Caco-2 (cell line): Measurements from ENCODE around the gene CAMKK1. TPM values are rescaled to one million over a fixed set of nuclear protein-coding genes. Genes with fewer than 3 reads are reported as not detected.
A peak's percentile ranks its signal among the peaks of the same experiment; 100 is the strongest.

Experiments
- BruUV-seq: library from RNA; stranded (reverse); fragments of 400-500 nt; replicated peaks from 2 replicates; lab custom pipeline; 2021; lab: Mats Ljungman, UMichigan
- CTCF ChIA-PET: fragments of 300-600 bp; sonication (Branson Sonifier 250); formaldehyde crosslinking; loops from one replicate; lab custom pipeline; 2022; ENCODE audit warnings: antibody characterized with exemption; lab: Charles Lee
- POLR2A ChIA-PET: fragments of 300-600 bp; sonication (Branson Sonifier 250); formaldehyde crosslinking; loops from one replicate; lab custom pipeline; 2022; ENCODE audit warnings: antibody characterized with exemption; lab: Charles Lee
- DNase-seq, 2 experiments: peaks; one replicate each; pipeline versions ENCODE4 v3.0.0 to v3.0.0-alpha.2; 2020 to 2022
- H3K27me3 ChIP-seq: replicated peaks from 2 replicates; pipeline ENCODE4 v1.6.0; 2011; ENCODE audit warnings: low read length; ENCODE audit not compliant: control insufficient read depth, insufficient read depth
- H3K36me3 ChIP-seq: 2 replicates; pipeline ENCODE4 v1.5.1; 2011; ENCODE audit warnings: low read length; ENCODE audit not compliant: control insufficient read depth, insufficient read depth
- H3K4me1 ChIP-seq: fragments of 250-450 bp; sonication (Bioruptor Pico); 2 replicates; pipeline ENCODE4 v1.5.1; 2020; ENCODE audit warnings: mild to moderate bottlenecking
- H3K4me3 ChIP-seq: 2 replicates; pipeline ENCODE4 v1.5.1; 2011; ENCODE audit warnings: low read depth, mild to moderate bottlenecking, control low read depth, low read length
- H3K9me3 ChIP-seq: fragments of 250-450 bp; sonication (Bioruptor Pico); 2 replicates; pipeline ENCODE4 v1.5.1; 2020; ENCODE audit warnings: mild to moderate bottlenecking, moderate library complexity
- H3K27ac Mint-ChIP-seq: one replicate; pipeline ENCODE4 v1.8.0; 2022; ENCODE audit warnings: mixed read lengths; ENCODE audit not compliant: unreplicated experiment
- H3K27me3 Mint-ChIP-seq: one replicate; pipeline ENCODE4 v1.8.0; 2022; ENCODE audit warnings: mixed read lengths; ENCODE audit not compliant: insufficient read depth, unreplicated experiment
- H3K36me3 Mint-ChIP-seq: one replicate; pipeline ENCODE4 v1.8.0; 2022; ENCODE audit warnings: mild to moderate bottlenecking, mixed read lengths; ENCODE audit not compliant: insufficient read depth, unreplicated experiment
- H3K4me1 Mint-ChIP-seq: one replicate; pipeline ENCODE4 v1.8.0; 2022; ENCODE audit warnings: low read depth, mixed read lengths; ENCODE audit not compliant: unreplicated experiment
- H3K4me3 Mint-ChIP-seq: one replicate; pipeline ENCODE4 v1.8.0; 2022; ENCODE audit warnings: mild to moderate bottlenecking, moderate library complexity, mixed read lengths; ENCODE audit not compliant: unreplicated experiment
- H3K9me3 Mint-ChIP-seq: one replicate; pipeline ENCODE4 v1.8.0; 2022; ENCODE audit warnings: mixed read lengths; ENCODE audit not compliant: unreplicated experiment
- CTCF ChIP-seq, 2 experiments: fragments of 200-600 bp in 1 of 2; IDR thresholded peaks; 1 replicate in 1 of 2; 2 replicates in 1 of 2; pipeline versions ENCODE4 v1.5.1 to v1.8.0; 2011 to 2022; ENCODE audit warnings: antibody characterized with exemption in 1 of 2, control low read depth in 1 of 2, inconsistent platforms in 1 of 2, low read depth in 1 of 2, low read length in 1 of 2, mild to moderate bottlenecking in 1 of 2, moderate library complexity in 1 of 2; ENCODE audit not compliant: insufficient read depth in 1 of 2, severe bottlenecking in 1 of 2, unreplicated experiment in 1 of 2
- intact Hi-C: fragments of 100-400 bp; cut with micrococcal nuclease; formaldehyde crosslinking; loops from one replicate; pipeline ENCODE4 v1.10.0; 2022; ENCODE audit not compliant: unreplicated experiment
- total RNA-seq: library from RNA; stranded (reverse); gene quantifications from 2 replicates; pipeline ENCODE4 v1.2.3, GENCODE V29; 2022

Gene CAMKK1
- total RNA-seq, 1 experiment from 2014 or later: 1.9 TPM

GRCh38 chr17:3812771-3813170 is 80.1 kb downstream of the CAMKK1 start:
- Mint-ChIP-seq H3K27ac (no peak overlapping the region), H3K36me3 (peaks cover 30% of the 10 kb centered on the region), H3K4me1 (peaks cover 6% of the 10 kb centered on the region), H3K9me3 (no peaks in the 10 kb centered on the region), H3K4me3 (no peak overlapping the region), H3K27me3 (no peaks in the 10 kb centered on the region)
- intact Hi-C loops: no loop called here
- DNase-seq: peak in 1 of 2 experiments; percentile 40
- no peaks in the 10 kb centered on the region for H3K36me3 ChIP-seq
- H3K4me1 ChIP-seq: no peaks in the 10 kb centered on the region
- H3K27me3 ChIP-seq: no peaks in the 10 kb centered on the region
- CTCF ChIA-PET: no interaction called here
- H3K4me3 ChIP-seq: no peak overlapping the region
- TF ChIP-seq CTCF (IDR thresholded peaks at IDR 0.05; ENCODE audit: insufficient read depth in 1 of 2, low read depth in 1 of 2, low read length in 1 of 2, severe bottlenecking in 1 of 2, unreplicated experiment in 1 of 2): no peak
- POLR2A ChIA-PET: no interaction called here
- no TSS peak for BruUV-seq
- no peaks in the 10 kb centered on the region for H3K9me3 ChIP-seq

GRCh38 chr17:3812284-3812683 is 80.6 kb downstream of the CAMKK1 start:
- intact Hi-C loops: no loop called here
- TF ChIP-seq CTCF (IDR thresholded peaks at IDR 0.05; ENCODE audit: insufficient read depth in 1 of 2, low read depth in 1 of 2, low read length in 1 of 2, severe bottlenecking in 1 of 2, unreplicated experiment in 1 of 2): no peak
- Histone ChIP-seq H3K36me3 (no peaks in the 10 kb centered on the region), H3K9me3 (no peaks in the 10 kb centered on the region), H3K27me3 (no peaks in the 10 kb centered on the region), H3K4me1 (no peaks in the 10 kb centered on the region), H3K4me3 (no peak overlapping the region)
- Mint-ChIP-seq H3K4me3 (no peak overlapping the region), H3K36me3 (peaks cover 30% of the 10 kb centered on the region), H3K9me3 (no peaks in the 10 kb centered on the region), H3K4me1 (peaks cover 6% of the 10 kb centered on the region), H3K27me3 (no peaks in the 10 kb centered on the region), H3K27ac (no peak overlapping the region)
- DNase-seq: no peak
- no TSS peak for BruUV-seq
- ChIA-PET POLR2A (no interaction called here), CTCF (no interaction called here)

Other genes starting within 250 kb of the CAMKK1 start
- 58.2 and 61.9 TPM in 2 replicates for gene TAX1BP3, start 224.5 kb downstream of the CAMKK1 start, total RNA-seq
- 35.1 and 36.8 TPM in 2 replicates for gene EMC6, start 224.2 kb downstream of the CAMKK1 start, total RNA-seq
- 0.66 and 1.4 TPM in 2 replicates for gene P2RX5, start 196.9 kb downstream of the CAMKK1 start, total RNA-seq
- gene HASPIN, start 169.2 kb downstream of the CAMKK1 start, total RNA-seq: 9.1 and 9.5 TPM in 2 replicates
- gene ITGAE, start 91.9 kb downstream of the CAMKK1 start, total RNA-seq: 12.5 and 12.8 TPM in 2 replicates
- gene NCBP3, start 46.8 kb downstream of the CAMKK1 start, total RNA-seq: 28.4 and 32.8 TPM in 2 replicates
- 0.23 TPM in 1 of 2 replicates, not detected in the other for gene P2RX1, start 23.4 kb upstream of the CAMKK1 start, total RNA-seq
- 8.0 and 8.2 TPM in 2 replicates for gene ATP2A3, start 71.4 kb upstream of the CAMKK1 start, total RNA-seq
- gene ZZEF1, start 250.0 kb upstream of the CAMKK1 start, total RNA-seq: 21.9 and 22.9 TPM in 2 replicates